Midbrain (tissue), 1 donor: ENCODE data around the gene SPANXN3.
"Not testable (repeated sequence)": the region's sequence is repeated elsewhere in the genome, so short reads cannot be mapped to it uniquely, and the experiment has no call there.

Experiments
- DNase-seq: peaks from one replicate; lab custom pipeline; 2025; lab: John Stamatoyannopoulos, UW

The SPANXN3 gene, protein sequence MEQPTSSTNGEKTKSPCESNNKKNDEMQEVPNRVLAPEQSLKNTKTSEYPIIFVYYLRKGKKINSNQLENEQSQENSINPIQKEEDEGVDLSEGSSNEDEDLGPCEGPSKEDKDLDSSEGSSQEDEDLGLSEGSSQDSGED

DNA sequence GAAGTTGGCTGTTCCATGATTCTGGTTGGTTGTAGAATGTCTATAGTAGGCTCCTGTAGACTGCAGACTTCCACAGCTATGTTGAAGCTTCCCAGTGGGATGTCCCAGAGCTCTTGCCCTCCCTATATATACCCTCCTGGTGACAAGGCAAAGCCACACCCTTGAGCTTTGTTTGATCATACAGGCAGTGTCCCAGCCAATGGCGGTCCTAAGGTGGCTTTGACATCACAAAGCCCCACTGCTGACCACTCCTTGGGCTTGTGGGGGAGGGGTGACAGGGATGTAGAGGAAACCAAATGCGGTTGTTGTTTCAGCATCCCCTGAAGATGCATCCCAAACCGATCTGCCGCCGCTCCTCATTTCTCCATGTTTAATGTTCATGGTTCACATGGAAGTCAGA, at the start of gene SPANXN3:
Gene SPANXN3 (minus strand): TSS at position 101 of the 400 bp plus-strand sequence. CDS start 84 bp downstream, at position 17.
- DNase-seq = not testable (repeated sequence)

DNA sequence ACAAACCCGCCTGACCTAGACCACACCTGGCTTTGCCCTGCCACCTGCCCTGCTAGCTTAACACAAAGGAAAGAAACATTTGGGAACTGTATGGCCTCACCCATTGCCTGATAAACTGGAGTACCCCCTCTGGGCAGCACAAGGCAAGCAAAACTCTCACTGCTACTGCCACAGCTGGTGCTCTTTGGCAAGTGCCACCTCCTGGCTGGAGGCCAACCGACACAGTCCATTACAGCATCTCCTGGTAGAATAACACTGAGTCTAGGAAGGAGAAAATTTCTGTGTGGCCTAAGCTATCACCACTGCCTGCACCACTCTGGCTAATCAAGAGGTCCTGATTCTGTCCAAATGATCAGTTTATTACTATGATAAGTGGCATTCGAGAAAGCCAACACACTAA, 18.9 kb upstream of the SPANXN3 start:
- no peak for DNase-seq

DNA sequence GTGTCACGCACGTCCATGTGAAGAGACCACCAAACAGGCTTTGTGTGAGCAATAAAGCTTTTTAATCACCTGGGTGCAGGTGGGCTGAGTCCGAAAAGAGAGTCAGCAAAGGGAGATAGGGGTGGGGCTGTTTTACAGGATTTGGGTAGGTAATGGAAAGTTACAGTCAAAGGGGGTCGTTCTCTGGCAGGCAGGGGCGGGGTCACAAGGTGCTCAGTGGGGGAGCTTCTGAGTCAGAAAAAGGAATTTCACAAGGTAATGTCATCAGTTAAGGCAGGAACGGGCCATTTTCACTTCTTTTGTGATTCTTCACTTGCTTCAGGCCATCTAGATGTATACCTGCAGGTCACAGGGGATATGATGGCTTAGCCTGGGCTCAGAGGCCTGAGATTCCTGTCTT, 15.1 kb downstream of the SPANXN3 start:
- not testable (repeated sequence) for DNase-seq

DNA sequence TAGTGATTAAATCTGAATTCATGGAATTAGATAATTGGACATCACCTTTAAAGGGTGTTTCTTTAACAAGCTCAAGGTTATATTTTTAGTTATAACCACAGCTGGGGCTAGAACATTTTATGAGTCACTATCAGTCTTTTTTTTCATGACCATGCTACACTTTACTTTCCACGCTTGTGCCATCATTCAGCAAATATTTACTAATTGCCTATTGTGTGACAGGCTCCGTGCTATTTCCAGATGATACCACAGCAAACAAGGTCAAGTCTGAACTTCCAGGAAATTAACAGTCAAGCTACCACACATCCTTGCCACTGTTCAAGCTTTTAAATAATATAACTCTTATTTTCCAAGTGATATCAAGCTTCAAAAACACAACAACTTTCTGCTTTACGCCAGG, 16.5 kb downstream of the SPANXN3 start:
- DNase-seq = no peak

DNA sequence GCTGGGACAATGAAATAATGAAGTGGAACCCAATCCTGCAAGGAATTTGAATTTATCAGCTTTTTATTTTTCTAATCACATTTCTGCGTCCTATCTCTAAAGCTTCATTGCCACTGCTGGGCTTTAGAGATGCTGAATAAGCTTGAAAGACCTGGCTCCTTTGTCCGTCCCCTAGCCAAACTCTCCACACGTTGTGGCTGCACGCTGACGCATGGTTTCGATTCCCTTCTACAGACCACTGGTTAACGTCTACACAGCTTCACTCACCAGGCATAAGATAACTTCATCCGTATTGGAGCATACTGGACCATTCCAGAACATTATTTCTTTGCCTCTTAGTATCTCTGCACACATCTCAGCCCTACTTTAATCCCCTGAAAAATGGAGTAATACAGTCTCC, 31.2 kb downstream of the SPANXN3 start:
- DNase-seq = no peak

DNA sequence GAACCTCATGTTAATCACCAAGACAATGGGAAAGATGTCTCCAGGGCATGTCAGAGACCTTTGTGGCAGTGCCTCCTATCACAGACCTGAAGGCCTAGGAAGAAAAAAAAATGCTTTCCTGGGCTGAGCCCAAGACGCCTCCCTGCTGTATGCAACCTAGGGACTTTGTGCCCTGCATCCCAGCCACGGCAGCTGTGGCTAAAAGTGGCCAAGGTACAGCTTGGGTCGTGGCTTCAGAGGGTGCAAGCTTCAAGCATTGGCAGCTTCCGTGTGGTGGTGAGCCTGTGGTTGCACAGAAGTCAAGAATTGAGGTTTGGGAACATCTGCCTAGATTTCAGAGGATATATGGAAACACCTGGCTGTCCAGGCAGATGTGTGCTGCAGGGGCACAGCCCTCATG, 40.5 kb downstream of the SPANXN3 start:
- no peak for DNase-seq

DNA sequence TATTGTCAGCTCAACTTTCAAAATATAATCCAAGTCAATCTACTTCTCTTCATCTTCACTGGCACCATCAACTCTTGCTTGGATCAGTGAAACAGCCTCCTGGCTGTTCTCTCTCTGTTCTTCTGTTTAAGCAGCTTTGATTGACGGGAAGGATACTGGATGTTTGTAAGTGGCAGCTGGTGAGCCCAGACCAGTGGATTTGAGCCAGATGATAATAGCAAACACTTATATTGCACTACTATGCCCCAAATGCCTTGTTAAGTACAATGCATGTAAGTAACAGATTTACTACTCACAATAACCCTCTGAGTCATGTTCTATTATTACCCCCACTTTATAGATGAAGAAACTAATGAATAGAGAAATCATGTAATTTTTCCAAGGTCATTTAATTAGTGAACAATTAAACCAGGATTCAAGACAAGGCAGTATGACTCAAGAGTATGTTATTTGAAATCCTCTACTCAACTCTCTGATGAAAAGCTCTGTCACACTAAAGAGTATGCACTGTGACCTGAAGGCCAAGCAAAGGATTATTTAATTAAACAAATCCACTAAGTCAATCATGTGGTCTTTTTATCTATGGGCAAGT, 44.8 kb downstream of the SPANXN3 start:
- no peak for DNase-seq

DNA sequence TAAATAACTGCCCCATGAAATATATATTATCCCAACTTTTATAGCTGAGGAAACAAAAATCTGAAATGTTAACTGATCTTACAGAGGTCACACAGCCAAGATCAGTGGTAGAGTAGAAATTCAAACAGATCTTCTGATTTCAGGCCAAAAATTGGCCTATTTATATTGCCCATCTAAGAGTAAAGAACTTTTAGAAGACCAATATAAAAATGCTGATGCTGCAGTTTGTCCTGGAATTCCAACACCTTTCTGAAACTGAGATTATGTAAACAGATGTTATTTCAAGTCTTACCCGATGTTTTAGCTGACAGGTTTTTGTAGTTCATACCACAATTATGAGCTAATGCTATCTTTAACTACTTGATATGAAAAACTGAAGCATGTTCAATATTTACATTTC, 51.1 kb downstream of the SPANXN3 start:
- DNase-seq = no peak

DNA sequence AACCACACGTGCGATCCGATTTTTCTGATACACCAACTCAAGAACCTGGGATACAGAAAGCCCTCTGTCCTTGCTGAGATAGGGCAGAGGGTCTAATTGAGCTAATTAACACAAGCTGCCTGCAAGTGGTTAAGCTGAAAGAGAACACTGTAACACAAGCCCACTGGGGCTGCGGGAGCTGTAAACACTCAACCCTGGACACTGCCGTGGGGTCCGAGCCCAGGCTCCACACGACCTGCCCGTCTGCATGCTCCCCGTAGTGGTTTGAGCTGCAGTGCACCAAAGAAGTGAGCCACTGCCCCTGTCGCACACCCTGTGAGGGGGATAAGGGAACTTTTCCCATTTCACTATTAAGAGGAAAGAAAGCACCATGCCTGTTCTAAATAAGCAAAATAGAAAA, 54.6 kb downstream of the SPANXN3 start:
- DNase-seq = no peak

DNA sequence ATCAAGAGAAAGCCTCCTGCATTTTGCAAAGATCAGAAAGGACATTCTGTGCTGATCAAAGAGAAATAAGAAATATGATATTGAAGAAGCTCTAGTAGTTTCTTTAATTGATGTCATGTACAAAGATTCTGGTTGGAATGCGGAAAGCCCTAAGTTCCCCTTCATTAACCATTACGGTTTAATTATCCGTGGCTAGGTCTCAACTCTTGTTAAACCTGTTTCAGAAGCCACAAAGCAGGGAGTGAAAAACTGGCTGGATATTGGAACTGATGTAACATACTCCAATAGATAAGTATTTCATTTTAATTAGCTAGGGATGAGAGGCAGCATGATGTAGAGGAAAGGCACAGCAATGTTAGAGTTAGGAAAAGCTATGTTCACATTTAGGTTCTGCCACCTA, 55.7 kb downstream of the SPANXN3 start:
- DNase-seq = no peak
